Measurements from ENCODE around the gene CADPS. TPM values are rescaled to one million over a fixed set of nuclear protein-coding genes. Genes with fewer than 3 reads are reported as not detected.

Gene CADPS
- polyA plus RNA-seq, 1 experiment, result 0.12 TPM

DNA sequence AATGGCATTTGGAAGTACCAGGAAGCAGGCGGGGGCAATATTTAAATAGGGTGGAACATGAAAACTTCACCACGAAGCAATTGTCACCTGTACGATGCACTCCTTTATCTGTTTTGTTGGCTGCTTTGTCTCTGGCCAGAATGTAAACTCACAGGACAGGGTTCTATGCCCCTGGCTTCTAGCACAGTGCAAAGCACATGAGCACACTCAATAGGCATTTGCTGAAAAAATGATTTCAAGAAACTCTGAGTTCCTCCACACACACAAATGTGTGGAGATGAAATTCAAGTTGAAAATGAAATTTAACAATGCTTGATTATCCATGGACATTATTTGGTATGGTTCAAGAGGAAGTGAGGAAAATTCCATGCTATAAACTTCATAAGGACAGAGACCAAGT, 272.2 kb downstream of the CADPS start:
- no peak overlapping the region for H3K27ac ChIP-seq (ENCODE audit: low read depth, low read length)
- CTCF ChIA-PET, result interaction anchor here (0.7 to 2.9 kb wide), 2 partner anchors 19 to 266 kb away, joined by 3 to 21 read pairs; no protein-coding TSS in a partner anchor
- no peak for DNase-seq (ENCODE audit: low read depth, low spot score)
- no peak overlapping the region for H3K4me3 ChIP-seq (ENCODE audit: low read depth, low read length)
- TF ChIP-seq, protein P1, sequence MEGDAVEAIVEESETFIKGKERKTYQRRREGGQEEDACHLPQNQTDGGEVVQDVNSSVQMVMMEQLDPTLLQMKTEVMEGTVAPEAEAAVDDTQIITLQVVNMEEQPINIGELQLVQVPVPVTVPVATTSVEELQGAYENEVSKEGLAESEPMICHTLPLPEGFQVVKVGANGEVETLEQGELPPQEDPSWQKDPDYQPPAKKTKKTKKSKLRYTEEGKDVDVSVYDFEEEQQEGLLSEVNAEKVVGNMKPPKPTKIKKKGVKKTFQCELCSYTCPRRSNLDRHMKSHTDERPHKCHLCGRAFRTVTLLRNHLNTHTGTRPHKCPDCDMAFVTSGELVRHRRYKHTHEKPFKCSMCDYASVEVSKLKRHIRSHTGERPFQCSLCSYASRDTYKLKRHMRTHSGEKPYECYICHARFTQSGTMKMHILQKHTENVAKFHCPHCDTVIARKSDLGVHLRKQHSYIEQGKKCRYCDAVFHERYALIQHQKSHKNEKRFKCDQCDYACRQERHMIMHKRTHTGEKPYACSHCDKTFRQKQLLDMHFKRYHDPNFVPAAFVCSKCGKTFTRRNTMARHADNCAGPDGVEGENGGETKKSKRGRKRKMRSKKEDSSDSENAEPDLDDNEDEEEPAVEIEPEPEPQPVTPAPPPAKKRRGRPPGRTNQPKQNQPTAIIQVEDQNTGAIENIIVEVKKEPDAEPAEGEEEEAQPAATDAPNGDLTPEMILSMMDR (IDR thresholded peaks at IDR 0.05; ENCODE audit: low read depth, low read length), result no peak
- POLR2A ChIA-PET, result no interaction called here
- H3K9me3 ChIP-seq (ENCODE audit: control insufficient read depth, insufficient read depth, low read length), result no peaks in the 10 kb centered on the region; the same call in 1 of the 2 replicates
- no peaks in the 10 kb centered on the region for H3K27me3 ChIP-seq (ENCODE audit: control insufficient read depth, insufficient read depth, low read length)

DNA sequence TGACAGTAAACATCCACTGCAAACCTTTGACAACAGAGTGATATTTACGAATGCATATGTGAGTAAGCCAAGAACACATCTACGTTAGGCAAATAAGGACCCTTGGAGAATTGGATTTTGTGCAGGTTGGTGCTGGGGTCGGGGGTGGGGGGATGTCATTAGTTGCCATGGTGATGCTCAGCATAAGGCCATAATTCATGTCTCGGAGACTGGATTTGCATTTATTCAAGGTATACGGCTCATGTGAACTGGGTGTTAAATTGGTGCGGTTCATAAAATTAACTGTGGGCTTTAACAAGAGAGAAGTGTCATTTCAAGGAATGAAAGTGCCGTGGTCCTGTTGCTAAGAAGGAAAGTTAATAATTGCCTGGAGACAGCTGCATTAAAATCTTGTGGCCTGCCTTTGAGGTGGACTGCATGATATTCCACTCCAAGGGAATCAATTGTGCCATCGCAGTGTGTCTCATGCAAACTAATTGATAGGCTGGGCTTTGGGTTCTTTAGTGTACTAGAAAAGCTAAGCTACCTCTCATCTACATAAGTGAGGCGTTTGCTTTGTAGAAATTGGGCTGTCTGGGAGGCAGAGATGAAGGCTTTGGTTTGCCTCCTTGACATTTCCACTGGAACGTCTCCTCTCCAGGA, 273.0 kb downstream of the CADPS start:
- TF ChIP-seq, protein P1 (IDR thresholded peaks at IDR 0.05; ENCODE audit: low read depth, low read length), result no peak
- Histone ChIP-seq H3K4me3 (ENCODE audit: low read depth, low read length) (no peak overlapping the region), H3K9me3 (ENCODE audit: control insufficient read depth, insufficient read depth, low read length) (no peaks in the 10 kb centered on the region; the same call in 1 of the 2 replicates), H3K27ac (ENCODE audit: low read depth, low read length) (no peak overlapping the region), H3K27me3 (ENCODE audit: control insufficient read depth, insufficient read depth, low read length) (no peaks in the 10 kb centered on the region)
- no peak for DNase-seq (ENCODE audit: low read depth, low spot score)
- ChIA-PET POLR2A (no interaction called here), CTCF (interaction anchor here (0.8 to 1.2 kb wide), 2 partner anchors 13 to 19 kb away, joined by 3 to 5 read pairs; no protein-coding TSS in a partner anchor)

DNA sequence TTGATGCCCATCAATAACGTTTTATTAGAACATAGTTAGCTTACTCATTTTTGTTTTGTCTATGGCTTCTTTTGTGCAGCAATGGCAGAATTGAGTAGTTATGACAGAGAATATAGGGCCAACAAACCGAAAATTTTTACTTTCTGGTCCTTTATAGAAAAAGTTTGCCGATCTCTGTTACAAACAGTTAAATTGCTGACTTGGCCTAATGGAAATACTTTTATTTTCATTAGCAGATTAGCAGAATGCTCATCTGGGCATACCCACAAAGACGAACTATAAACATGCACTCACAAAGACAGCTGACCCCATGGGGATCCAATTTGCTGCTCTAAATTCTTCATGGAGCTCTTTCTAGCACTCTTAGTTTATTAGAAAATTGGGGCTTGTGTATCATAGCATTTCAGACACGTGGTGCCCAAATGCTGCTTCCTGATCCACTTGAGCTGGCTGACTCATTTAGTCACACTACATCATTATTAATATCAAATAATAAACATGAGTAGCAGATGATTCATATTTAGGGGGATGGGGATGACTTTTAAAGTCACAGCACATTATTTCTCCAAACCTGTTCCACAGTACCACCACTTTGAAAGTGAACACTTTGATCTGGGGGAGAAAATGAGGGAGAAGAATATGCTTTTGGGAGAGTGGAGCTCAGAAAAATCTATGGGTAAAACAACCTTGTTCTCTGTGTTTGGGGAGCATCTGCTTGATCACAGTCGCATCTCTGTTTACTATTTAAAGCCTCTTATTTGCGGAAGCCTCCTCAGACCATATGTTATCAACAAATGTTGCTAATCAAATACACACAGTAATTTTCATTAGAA, 273.8 kb downstream of the CADPS start:
- TF ChIP-seq, protein P1 (IDR thresholded peaks at IDR 0.05; ENCODE audit: low read depth, low read length), result no peak
- H3K9me3 ChIP-seq (ENCODE audit: control insufficient read depth, insufficient read depth, low read length), result no peaks in the 10 kb centered on the region
- DNase-seq (ENCODE audit: low read depth, low spot score), result no peak
- POLR2A ChIA-PET, result no interaction called here
- H3K27me3 ChIP-seq (ENCODE audit: control insufficient read depth, insufficient read depth, low read length), result no peaks in the 10 kb centered on the region
- CTCF ChIA-PET, result interaction anchor here (0.8 to 1.2 kb wide), 3 partner anchors 12 to 22 kb away, joined by 3 to 5 read pairs (median 5); no protein-coding TSS in a partner anchor
- no peak overlapping the region for H3K27ac ChIP-seq (ENCODE audit: low read depth, low read length)
- no peak overlapping the region for H3K4me3 ChIP-seq (ENCODE audit: low read depth, low read length)

DNA sequence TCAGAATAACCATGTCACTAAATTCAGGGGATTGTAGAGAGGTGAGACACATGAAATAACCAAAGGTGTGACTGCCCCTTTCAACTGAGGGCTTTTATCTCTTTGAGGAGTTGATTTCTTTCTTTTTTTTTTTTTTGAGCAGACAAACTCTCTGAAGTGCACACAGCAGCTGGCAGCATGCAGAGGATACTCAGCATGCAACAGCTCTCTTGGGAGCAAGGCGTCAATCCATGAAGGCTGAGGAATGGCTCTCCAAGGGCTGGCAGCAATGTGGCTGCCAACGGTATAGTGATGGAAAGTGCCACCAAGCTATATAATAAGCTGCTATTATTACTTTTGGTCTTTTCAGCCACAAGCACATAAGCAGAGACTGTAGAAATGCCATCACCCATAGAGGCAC, 275.2 kb downstream of the CADPS start:
- ChIA-PET POLR2A (no interaction called here), CTCF (no interaction called here)
- H3K9me3 ChIP-seq (ENCODE audit: control insufficient read depth, insufficient read depth, low read length), result no peaks in the 10 kb centered on the region
- H3K27ac ChIP-seq (ENCODE audit: low read depth, low read length), result no peak overlapping the region
- H3K4me3 ChIP-seq (ENCODE audit: low read depth, low read length), result no peak overlapping the region
- TF ChIP-seq, protein P1 (IDR thresholded peaks at IDR 0.05; ENCODE audit: low read depth, low read length), result no peak
- DNase-seq (ENCODE audit: low read depth, low spot score), result no peak
- no peaks in the 10 kb centered on the region for H3K27me3 ChIP-seq (ENCODE audit: control insufficient read depth, insufficient read depth, low read length)

DNA sequence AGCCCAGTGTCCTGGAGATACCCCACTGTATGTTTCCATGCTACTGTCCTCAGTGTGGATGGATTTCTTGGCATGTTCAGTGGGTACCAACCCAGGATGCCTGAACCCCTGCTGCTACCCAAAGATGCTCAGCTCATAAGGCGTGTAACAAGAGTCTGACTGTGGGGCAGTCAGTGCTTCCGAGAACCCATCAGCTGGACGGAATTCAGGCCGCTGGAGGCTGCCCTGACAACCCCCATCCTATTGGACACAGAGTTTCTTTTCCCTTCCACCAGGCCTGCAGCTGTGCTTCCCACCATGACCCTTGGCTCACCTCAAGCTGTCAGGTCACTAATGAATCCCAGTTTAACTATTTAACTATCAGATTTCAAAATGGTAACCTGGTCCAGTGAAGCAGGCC, 277.7 kb downstream of the CADPS start:
- Histone ChIP-seq H3K27me3 (ENCODE audit: control insufficient read depth, insufficient read depth, low read length) (no peaks in the 10 kb centered on the region), H3K4me3 (ENCODE audit: low read depth, low read length) (no peak overlapping the region), H3K9me3 (ENCODE audit: control insufficient read depth, insufficient read depth, low read length) (no peaks in the 10 kb centered on the region), H3K27ac (ENCODE audit: low read depth, low read length) (no peak overlapping the region)
- TF ChIP-seq, protein P1 (IDR thresholded peaks at IDR 0.05; ENCODE audit: low read depth, low read length), result no peak
- DNase-seq (ENCODE audit: low read depth, low spot score), result no peak
- POLR2A ChIA-PET, result interaction anchor here (0.9 kb wide), 1 partner anchor 10 kb away, joined by 3 read pairs; no protein-coding TSS in a partner anchor
- CTCF ChIA-PET, result no interaction called here
